Heart left ventricle (tissue), 16 donors: ENCODE data around the gene STEAP3. TPM values are rescaled to one million over a fixed set of nuclear protein-coding genes. Genes with fewer than 3 reads are reported as not detected.
A peak's percentile ranks its signal among the peaks of the same experiment; 100 is the strongest.

Experiments
- ATAC-seq, 4 donors: fragments of 200-7000 bp; cut with Tn5 transposase; one replicate each; pipeline ENCODE4 v1.9.1; 2020 to 2022; ENCODE audit warnings: moderate library complexity in 4 of 4, mild to moderate bottlenecking in 3 of 4, moderate number of reproducible peaks in 1 of 4
- DNase-seq, 5 donors: peaks; one replicate each; pipeline ENCODE4 v3.0.0-alpha.2; 2020
- H3K27ac ChIP-seq, 12 donors: fragments of 200-600 bp; sonication (generic) in 4 of 12; one replicate each; pipeline versions ENCODE4 v1.5.0 to v1.8.0; 2016 to 2022; ENCODE audit warnings: mild to moderate bottlenecking in 2 of 12
- H3K27me3 ChIP-seq, 9 donors: fragments of 200-600 bp; sonication (generic) in 2 of 9; one replicate each; pipeline versions ENCODE4 v1.5.1 to v1.8.0; 2016 to 2022; ENCODE audit warnings: mild to moderate bottlenecking in 3 of 9
- H3K36me3 ChIP-seq, 9 donors: fragments of 200-600 bp; sonication (generic) in 2 of 9; one replicate each; pipeline versions ENCODE4 v1.5.0 to v1.8.0; 2018 to 2022; ENCODE audit warnings: mild to moderate bottlenecking in 2 of 9
- H3K4me1 ChIP-seq, 12 donors: fragments of 200-600 bp; sonication (generic) in 4 of 12; one replicate each; pipeline versions ENCODE4 v1.5.0 to v1.8.0; 2016 to 2022; ENCODE audit warnings: mild to moderate bottlenecking in 3 of 12
- H3K4me3 ChIP-seq, 12 donors: fragments of 200-600 bp; sonication (generic) in 4 of 12; one replicate each; pipeline versions ENCODE4 v1.5.0 to v1.8.0; 2017 to 2022; ENCODE audit warnings: mild to moderate bottlenecking in 9 of 12, moderate library complexity in 4 of 12
- H3K9me3 ChIP-seq, 12 donors: fragments of 200-600 bp; sonication (generic) in 4 of 12; one replicate each; pipeline versions ENCODE4 v1.5.0 to v1.8.0; 2016 to 2022; ENCODE audit warnings: mild to moderate bottlenecking in 1 of 12
- POLR2A ChIP-seq, 2 donors: fragments of 450-650 bp; IDR thresholded peaks; one replicate each; pipeline ENCODE4 v1.6.1; 2017; ENCODE audit warnings: antibody characterized with exemption in 2 of 2, mild to moderate bottlenecking in 2 of 2, moderate library complexity in 2 of 2
- WGBS, 4 donors: extraction: QIAGEN DNeasy Blood & Tissue Kit in 2 of 4; methylation state at CpG; one replicate each; pipeline versions ENCODE4 v1.1.5 to v1.1.7; 2013 to 2018; 5-methylcytosine and 5-hydroxymethylcytosine counted together
- intact Hi-C, 10 donors: fragments of 100-400 bp; cut with DNase I; formaldehyde crosslinking; loops; one replicate each; pipeline versions ENCODE4 v1.11.1 to v1.14.2; 2022
- polyA plus RNA-seq, 2 donors: library from polyadenylated mRNA; stranded (reverse); fragments of 200-250 nt; gene quantifications; one replicate each; pipeline ENCODE4 v1.2.3, GENCODE V29; 2013
- total RNA-seq, 9 donors: library from RNA; depleted of rRNA in 2 of 9; stranded (reverse); fragments of >200 nt in 2 of 9; fragmentation: NEBNext Ultra II Directional in 3 of 9; extraction: Animal tissue kit (Norgen Biotek cat#: 25700) in 3 of 9; gene quantifications; one replicate each; pipeline versions ENCODE4 v1.1.0 to v1.2.4, GENCODE V29; 2016 to 2023
- TF ChIP-seq, protein P1 (sequence below), 12 donors: fragments of 200-600 bp; sonication (generic) in 4 of 12; IDR thresholded peaks; one replicate each; pipeline versions ENCODE4 v1.5.0 to v1.8.0; 2018 to 2022; ENCODE audit warnings: antibody characterized with exemption in 12 of 12, mild to moderate bottlenecking in 5 of 12
- donor health status: ischemic (EF 13 %, LVEDD 7.1; RV severe dilation, severe dysfunction).
- donor health status: healthy with polysubstance abuse.
- donor health status: DM: no; HTN: yes; CAD: no.
- donor health status: DM: no; HTN: no; CAD: no.
- donor health status: ischemic (EF 25% LVEDD 6.9; RV normal size, moderate dysfunction).
- donor health status: ischemic (EF 25% LVEDD 5.7; RV mildly dilated, moderate dysfunction).
- donor health status: healthy.
- donor health status: DM: yes; HTN: yes; CAD: no.
- donor health status: ischemic (EF 35%, LVEDD 5.7; RV mildly dilated, moderate dysfunction).
- donor health status: nonischemic (EF 11% LVEDD 7.7; RV severe dilation, severe dysfunction).
- donor health status: DM: yes; HTN: yes; CAD: no.
- donor health status: PGD.
- donor health status: ischemic (EF 29% LVEDD 5.4; RV normal size, mild dysfunction).
- donor health status: nonischemic (EF 23%, LVEDD 6.1; RV moderate dilation, normal function).

Gene STEAP3
- total and polyA plus RNA-seq, 11 donors = 4.9 to 38.5 (median 11.1) TPM

DNA sequence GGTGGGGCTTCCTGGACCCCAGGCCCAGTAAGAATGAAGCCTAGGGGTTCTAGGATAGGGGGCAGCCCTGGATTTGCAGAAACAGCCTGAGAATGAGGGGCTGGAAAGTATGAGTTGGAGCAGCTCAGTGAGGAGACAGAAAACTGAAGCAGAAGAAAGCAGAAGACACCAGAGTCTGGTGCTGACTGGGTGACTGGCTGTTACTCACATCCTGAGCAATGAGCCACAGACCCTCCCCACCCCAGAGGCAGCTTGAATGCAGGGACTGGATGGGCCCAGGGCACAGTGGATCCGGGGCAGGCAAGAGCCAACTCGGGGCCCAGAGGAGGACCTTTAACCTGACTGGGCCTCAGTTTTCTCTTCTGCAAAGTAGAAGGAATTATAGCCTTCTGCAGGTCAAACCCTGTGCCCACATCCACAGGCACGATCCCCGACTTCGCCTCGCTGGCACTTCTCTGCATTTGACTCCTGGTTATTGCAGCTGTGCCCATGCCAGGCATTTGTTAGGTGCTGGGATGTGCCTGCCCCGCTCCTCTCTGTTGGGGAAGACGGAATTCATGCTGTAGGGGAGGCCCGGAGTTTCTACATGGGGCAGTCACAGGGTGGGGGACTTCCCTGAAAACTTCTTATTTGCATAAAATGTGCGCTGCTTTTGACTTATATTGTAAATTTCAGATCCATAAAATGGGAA, 8.5 kb downstream of the STEAP3 start:
- DNase-seq (no peak), ATAC-seq (no peak)
- Histone ChIP-seq H3K9me3 (no peaks in the 10 kb centered on the region), H3K27ac (no peak overlapping the region), H3K4me1 (peaks cover 0 to 3% (median 0%) of the 10 kb centered on the region in 12 donors), H3K36me3 (no peaks in the 10 kb centered on the region), H3K4me3 (no peak overlapping the region), H3K27me3 (no peaks in the 10 kb centered on the region)
- no peak for TF ChIP-seq POLR2A (IDR thresholded peaks at IDR 0.05)
- intact Hi-C loops = loop anchor here in 1 of 10 donors (10.0 kb wide), 1 partner anchor 243 kb away; no protein-coding TSS in a partner anchor
- WGBS, 4 donors = 93 to 98% (median 96%) methylated on average over 10 of the region's 10 CpGs

DNA sequence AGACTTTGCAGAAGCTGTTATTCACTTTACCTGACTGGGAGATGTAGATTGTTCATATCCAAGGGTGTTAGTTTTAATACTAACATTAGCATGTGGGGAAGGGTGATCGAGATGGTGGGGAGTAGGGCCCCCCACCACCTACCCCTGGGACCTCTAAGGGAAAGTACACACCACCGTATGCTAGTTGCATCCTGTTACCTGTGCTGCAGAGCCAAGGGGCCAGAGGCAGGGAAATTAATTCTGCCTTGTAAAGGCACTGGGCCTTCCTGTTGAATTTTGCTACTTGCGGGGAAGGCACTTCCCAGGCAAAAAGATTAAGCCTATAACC, 9.0 kb downstream of the STEAP3 start:
- Histone ChIP-seq H3K27me3 (no peaks in the 10 kb centered on the region), H3K9me3 (no peaks in the 10 kb centered on the region), H3K27ac (no peak overlapping the region), H3K4me1 (peaks cover 0 to 3% (median 0%) of the 10 kb centered on the region in 12 donors), H3K36me3 (no peaks in the 10 kb centered on the region), H3K4me3 (no peak overlapping the region)
- DNase-seq (no peak), ATAC-seq (no peak)
- 85 to 93% (median 90%) methylated on average over 3 of the region's 3 CpGs for WGBS, 4 donors
- intact Hi-C loops = loop anchor here in 1 of 10 donors (10.0 kb wide), 1 partner anchor 242 kb away; no protein-coding TSS in a partner anchor
- TF ChIP-seq POLR2A (IDR thresholded peaks at IDR 0.05) = no peak
- TF ChIP-seq, protein P1, sequence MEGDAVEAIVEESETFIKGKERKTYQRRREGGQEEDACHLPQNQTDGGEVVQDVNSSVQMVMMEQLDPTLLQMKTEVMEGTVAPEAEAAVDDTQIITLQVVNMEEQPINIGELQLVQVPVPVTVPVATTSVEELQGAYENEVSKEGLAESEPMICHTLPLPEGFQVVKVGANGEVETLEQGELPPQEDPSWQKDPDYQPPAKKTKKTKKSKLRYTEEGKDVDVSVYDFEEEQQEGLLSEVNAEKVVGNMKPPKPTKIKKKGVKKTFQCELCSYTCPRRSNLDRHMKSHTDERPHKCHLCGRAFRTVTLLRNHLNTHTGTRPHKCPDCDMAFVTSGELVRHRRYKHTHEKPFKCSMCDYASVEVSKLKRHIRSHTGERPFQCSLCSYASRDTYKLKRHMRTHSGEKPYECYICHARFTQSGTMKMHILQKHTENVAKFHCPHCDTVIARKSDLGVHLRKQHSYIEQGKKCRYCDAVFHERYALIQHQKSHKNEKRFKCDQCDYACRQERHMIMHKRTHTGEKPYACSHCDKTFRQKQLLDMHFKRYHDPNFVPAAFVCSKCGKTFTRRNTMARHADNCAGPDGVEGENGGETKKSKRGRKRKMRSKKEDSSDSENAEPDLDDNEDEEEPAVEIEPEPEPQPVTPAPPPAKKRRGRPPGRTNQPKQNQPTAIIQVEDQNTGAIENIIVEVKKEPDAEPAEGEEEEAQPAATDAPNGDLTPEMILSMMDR (IDR thresholded peaks at IDR 0.05) = no peak

DNA sequence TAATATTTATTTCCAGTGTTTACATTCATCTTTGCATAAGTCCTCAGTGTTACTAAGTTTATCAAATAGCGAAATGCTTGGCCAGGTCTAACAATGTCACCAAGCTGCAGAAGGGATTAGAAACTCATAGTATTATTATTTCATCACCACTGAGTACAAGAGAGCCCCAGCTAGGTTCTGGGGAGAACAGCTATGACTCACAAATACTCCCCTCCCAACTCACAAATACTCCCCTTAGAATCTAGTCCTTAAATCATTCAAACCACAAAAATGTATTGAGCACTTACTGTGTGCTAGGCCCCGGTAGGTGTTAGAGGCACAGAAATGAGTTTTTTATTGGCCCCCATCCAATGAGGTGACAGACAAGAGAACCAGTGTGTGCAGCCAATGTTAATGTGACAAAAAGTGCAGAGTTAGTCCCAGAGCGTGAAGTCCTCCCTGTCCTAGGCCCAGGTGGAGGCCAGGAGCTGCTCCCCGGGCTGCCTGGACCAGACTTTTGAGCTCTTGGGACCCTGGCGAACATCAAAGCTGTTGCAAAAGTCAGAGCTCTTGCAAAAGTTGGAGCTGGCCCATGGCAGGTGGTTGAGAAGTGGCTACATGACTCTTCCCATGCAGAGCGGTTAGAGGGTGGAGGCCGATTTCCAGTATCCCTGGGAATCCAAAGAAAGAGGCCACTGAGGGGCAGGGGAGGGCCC, 9.8 kb downstream of the STEAP3 start:
- no peak for ATAC-seq
- WGBS, 4 donors = 94 to 97% (median 96%) methylated on average over 7 of the region's 7 CpGs

DNA sequence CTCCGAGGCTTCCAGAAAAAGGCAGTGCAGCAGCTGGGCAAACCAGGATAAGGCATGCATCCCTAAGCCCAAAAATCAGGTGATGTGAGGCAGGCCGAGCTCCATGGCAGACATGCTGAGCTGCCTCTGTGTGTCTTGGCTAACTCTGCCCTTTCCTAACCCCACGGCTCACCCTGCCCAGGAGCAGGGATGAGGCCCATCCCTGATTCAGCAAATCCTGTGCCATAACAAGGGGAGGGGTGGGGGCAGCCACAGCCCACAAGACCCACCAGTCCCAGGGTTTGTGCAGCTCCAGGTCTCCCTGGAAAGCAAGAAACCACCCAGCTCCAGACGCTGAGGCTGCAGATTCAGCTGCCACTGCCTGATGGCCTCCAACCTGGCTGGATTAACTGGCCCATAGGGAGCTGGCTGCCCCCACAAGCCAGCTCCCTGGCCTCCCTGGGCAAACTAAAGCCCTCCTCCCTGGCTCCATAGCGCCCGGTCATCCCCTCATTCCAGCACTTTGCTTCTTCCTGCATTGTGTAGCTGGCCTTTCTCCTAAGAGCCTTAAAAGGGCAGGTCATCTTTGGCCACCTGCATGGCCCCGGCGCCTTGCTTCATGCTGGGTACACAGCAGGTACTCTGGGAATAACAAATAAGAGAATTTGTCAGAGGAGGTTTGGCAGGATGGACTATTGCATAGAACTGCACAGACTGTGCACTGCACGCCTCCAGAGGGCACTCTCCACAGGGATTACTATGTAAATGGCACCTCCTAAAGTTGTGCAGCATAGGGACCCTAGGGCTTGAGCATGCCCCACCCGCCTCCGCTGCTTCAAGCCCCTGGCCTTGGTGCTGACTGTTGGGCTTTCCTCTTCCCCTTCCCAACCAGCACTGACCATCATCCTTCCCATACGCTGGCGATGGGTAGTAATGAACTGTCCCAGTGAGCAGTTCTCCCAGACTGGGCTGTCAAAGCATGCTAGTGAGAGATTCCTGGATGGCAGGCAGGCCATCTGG, 10.7 kb downstream of the STEAP3 start:
- ATAC-seq = peak in 3 of 4 donors; percentile 55 to 59 (median 57)
- 72 to 83% (median 79%) methylated on average over 12 to 13 of the region's 13 CpGs for WGBS, 4 donors
- no peak for TF ChIP-seq POLR2A (IDR thresholded peaks at IDR 0.05)
- TF ChIP-seq, protein P1 (IDR thresholded peaks at IDR 0.05) = peak in 6 of 12 donors; percentile 4 to 45 (median 26)
- H3K27ac ChIP-seq = no peak overlapping the region
- peaks cover 0 to 3% (median 0%) of the 10 kb centered on the region in 12 donors for H3K4me1 ChIP-seq
- H3K9me3 ChIP-seq = no peaks in the 10 kb centered on the region
- DNase-seq = no peak
- intact Hi-C loops = loop anchor here in 1 of 10 donors (10.0 kb wide), 1 partner anchor 240 kb away; no protein-coding TSS in a partner anchor
- no peaks in the 10 kb centered on the region for H3K36me3 ChIP-seq
- H3K27me3 ChIP-seq = no peaks in the 10 kb centered on the region
- no peak overlapping the region for H3K4me3 ChIP-seq

More for the DNA sequence above, 9.8 kb downstream of the STEAP3 start:
- no peak overlapping the region for H3K27ac ChIP-seq
- intact Hi-C loops = loop anchor here in 1 of 10 donors (10.0 kb wide), 1 partner anchor 241 kb away; no protein-coding TSS in a partner anchor
- no peak for TF ChIP-seq POLR2A (IDR thresholded peaks at IDR 0.05)
- TF ChIP-seq, protein P1 (IDR thresholded peaks at IDR 0.05) = no peak
- DNase-seq = no peak
- H3K4me1 ChIP-seq = peaks cover 0 to 3% (median 0%) of the 10 kb centered on the region in 12 donors
- no peaks in the 10 kb centered on the region for H3K27me3 ChIP-seq
- H3K36me3 ChIP-seq = no peaks in the 10 kb centered on the region
- H3K4me3 ChIP-seq = no peak overlapping the region
- H3K9me3 ChIP-seq = no peaks in the 10 kb centered on the region
